Ishikawa (cell line): ENCODE measurements around the gene RAB11FIP5.

Experiments used
- CEBPB ChIP-seq: IDR thresholded peaks from 2 replicates; pipeline ENCODE4 v1.6.1; 2012
- EGR1 ChIP-seq: IDR thresholded peaks from 2 replicates; pipeline ENCODE4 v1.6.1; 2012
- EP300 ChIP-seq: IDR thresholded peaks from 2 replicates; pipeline ENCODE4 v1.6.1; 2012; ENCODE audit warnings: borderline replicate concordance
- MAX ChIP-seq: IDR thresholded peaks from 2 replicates; pipeline ENCODE4 v1.6.1; 2012
- NFIC ChIP-seq: IDR thresholded peaks from 2 replicates; pipeline ENCODE4 v1.6.1; 2012
- RAD21 ChIP-seq: IDR thresholded peaks from 2 replicates; pipeline ENCODE4 v1.6.1; 2012; ENCODE audit warnings: low read depth
- TAF1 ChIP-seq: IDR thresholded peaks from 2 replicates; pipeline ENCODE4 v1.6.1; 2012; ENCODE audit warnings: low read depth, mild to moderate bottlenecking
- TCF12 ChIP-seq: IDR thresholded peaks from 2 replicates; pipeline ENCODE4 v1.6.1; 2012; ENCODE audit warnings: low read depth
- TEAD4 ChIP-seq: IDR thresholded peaks from 2 replicates; pipeline ENCODE4 v1.6.1; 2012
- USF1 ChIP-seq: IDR thresholded peaks from 2 replicates; pipeline ENCODE4 v1.6.1; 2012
- YY1 ChIP-seq: IDR thresholded peaks from 2 replicates; pipeline ENCODE4 v1.6.1; 2012; ENCODE audit warnings: low read depth
- ZBTB7A ChIP-seq: IDR thresholded peaks from 2 replicates; pipeline ENCODE4 v1.6.1; 2012; ENCODE audit warnings: low read depth
- TF ChIP-seq, protein P1 (sequence below): IDR thresholded peaks from 2 replicates; pipeline ENCODE4 v1.6.1; 2012; ENCODE audit warnings: low read depth, mild to moderate bottlenecking

DNA sequence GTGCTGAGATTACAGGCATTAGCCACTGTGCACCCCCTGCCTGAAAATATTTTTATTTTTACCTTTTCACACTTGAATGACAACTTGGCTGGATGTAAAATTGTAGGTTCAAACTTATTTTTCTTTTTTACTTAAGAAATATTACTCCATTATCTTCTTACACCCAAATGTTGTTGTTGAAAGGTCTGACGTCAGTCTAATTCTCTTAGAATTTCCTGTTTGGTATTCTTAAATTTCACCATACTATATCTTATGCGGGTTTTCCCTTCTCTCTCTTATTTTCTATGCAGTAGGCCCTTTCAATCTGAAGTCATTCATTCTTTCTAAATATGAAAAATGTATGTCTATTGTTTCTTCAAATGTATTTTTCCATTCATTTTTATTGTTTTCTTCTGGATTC is 29.1 kb upstream of the RAB11FIP5 start:
- no peak for TF ChIP-seq TAF1
- TF ChIP-seq CEBPB: no peak
- no peak for TF ChIP-seq YY1
- TF ChIP-seq ZBTB7A: no peak
- TF ChIP-seq, protein P1, sequence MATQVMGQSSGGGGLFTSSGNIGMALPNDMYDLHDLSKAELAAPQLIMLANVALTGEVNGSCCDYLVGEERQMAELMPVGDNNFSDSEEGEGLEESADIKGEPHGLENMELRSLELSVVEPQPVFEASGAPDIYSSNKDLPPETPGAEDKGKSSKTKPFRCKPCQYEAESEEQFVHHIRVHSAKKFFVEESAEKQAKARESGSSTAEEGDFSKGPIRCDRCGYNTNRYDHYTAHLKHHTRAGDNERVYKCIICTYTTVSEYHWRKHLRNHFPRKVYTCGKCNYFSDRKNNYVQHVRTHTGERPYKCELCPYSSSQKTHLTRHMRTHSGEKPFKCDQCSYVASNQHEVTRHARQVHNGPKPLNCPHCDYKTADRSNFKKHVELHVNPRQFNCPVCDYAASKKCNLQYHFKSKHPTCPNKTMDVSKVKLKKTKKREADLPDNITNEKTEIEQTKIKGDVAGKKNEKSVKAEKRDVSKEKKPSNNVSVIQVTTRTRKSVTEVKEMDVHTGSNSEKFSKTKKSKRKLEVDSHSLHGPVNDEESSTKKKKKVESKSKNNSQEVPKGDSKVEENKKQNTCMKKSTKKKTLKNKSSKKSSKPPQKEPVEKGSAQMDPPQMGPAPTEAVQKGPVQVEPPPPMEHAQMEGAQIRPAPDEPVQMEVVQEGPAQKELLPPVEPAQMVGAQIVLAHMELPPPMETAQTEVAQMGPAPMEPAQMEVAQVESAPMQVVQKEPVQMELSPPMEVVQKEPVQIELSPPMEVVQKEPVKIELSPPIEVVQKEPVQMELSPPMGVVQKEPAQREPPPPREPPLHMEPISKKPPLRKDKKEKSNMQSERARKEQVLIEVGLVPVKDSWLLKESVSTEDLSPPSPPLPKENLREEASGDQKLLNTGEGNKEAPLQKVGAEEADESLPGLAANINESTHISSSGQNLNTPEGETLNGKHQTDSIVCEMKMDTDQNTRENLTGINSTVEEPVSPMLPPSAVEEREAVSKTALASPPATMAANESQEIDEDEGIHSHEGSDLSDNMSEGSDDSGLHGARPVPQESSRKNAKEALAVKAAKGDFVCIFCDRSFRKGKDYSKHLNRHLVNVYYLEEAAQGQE: no peak
- TF ChIP-seq RAD21: no peak
- TF ChIP-seq MAX: no peak
- TF ChIP-seq EP300: no peak
- no peak for TF ChIP-seq TEAD4
- no peak for TF ChIP-seq USF1
- TF ChIP-seq NFIC: no peak
- TF ChIP-seq EGR1: no peak
- TF ChIP-seq TCF12: no peak
